Measurements from ENCODE around the gene SGMS2. TPM values are rescaled to one million over a fixed set of nuclear protein-coding genes. Genes with fewer than 3 reads are reported as not detected.
A peak's percentile ranks its signal among the peaks of the same experiment; 100 is the strongest.

The SGMS2 gene
- total RNA-seq, 1 donor from 2014 or later: 66.9 TPM

- no peak for DNase-seq
Measured at GRCh38 chr4:107831140-107831539, 6.4 kb downstream of the SGMS2 start.

DNA sequence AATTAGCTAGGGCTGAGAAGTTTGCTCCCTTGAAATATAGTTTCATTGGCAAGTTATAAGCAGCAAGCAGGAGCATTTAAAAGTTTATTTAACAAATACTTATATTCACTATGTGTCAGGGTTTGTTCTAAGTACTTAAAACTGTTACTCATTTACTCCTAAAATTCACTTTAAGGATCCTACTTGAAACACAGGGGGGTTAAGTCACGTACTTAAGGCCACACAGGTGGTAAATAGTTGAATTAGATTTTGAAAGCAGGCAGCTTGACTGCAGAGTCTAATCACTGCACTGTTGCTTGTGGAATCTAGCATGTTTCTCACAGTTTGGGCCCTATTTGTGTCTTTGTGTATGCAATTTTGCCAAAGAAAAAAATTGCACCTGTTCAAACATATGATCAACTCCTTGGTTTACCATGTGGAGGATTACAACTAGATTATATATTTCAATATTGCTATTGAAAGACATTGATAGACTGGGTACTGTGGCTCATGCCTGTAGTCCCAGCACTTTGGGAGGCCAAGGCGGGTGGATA lies 7.6 kb downstream of the SGMS2 start:
- no peak for DNase-seq

DNA sequence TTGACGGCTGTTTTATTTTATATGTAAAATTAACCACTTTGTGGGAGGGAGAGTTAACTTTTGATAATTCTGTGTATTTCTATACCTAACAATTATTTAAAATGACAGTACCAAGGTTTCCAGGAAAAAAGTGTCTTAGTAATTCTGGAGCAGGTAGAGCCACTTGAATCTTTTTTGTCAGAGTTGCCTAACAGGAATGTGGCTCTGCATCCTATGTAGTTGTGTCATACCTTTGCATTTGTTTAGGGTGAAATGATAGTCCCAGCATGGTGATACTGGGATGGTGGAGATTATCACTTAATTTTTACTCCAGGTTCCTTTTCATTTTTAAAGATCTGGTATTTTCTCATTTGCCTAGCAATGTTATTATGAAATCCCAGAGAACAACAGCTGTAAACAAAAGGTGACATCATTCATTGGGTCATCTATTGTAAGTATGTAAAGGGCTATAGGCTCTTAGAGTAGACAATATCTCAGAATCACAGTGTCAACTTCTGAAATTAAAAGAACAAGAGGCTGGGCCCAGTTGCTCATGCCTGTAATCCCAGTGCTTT lies 9.6 kb downstream of the SGMS2 start:
- no peak for DNase-seq

DNA sequence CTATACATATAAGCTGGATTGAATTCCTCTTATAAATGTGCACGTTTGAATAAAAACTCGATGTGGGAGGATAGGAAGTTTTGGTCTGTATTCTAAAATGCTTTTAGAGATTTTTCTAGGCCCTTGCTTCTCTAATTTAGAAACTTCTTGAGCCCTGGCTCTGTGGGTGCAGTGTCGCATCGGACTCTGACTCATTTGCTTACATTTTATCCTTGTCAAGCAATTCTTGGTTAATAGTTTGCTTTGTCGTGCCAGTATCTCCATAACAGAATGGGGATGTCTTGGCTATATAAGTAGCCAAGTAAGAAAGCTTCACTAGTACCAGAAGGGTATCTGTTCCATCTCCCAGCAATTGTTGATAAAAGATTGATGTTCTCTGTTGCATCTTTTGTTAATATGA lies 10.7 kb downstream of the SGMS2 start:
- DNase-seq: no peak

DNA sequence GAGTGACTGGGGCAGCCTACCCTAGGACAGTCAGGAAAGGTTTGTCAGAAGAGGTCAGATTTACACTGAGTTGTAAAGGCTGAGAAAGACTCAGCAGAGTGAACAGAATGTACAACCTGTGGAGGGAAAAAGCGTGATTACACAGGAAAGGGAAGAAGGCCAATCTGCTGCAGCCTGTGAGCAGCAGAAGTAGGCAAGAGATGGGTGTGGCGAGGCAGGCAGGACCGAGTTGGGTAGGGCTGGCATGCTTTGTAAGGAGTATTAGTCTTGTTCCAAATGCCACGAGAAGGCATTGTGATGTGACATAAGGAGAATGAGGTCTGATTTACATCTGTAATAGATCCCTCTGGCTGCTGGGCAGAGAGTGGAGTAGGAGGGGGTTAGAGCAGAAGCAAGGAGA lies 12.6 kb downstream of the SGMS2 start:
- no peak for DNase-seq

DNA sequence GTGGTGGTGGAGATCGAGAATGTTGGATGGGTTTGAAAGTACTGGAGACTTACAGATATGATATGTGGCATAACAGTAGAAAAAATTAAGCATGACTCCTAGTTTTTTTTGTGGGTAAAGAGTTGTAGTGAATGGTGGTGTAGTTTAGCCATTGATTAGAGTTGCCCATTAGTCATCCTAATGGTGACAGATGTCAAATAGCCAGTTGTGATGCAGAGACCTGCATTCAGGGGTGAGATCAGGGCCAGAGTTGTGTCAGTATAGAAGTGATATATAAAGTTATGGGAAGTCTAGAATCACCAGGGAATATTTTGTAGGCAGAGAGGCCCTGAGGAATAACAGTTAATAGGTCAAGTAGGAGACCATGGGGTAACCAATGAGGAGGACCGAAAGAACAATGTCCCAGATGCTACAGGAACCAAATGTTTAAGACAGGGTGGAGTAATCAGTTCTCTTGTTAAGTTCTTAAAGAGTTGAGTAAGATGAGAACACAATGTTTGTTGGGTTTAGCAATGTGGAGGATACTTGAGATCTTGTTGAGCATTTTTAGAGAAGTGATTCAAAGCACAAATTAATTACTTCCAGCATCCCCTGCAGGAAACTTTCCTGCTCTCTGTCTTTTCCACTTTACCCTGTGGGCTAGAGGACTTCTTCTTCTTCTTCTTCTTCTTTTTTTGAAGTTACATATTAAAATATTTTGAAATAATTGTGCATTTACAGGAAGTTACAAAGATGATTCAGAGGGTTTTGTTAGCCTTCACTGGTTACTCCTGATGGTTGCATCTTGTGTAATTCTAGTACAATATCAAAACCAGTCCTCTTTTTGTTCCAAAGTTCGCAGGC lies 13.3 kb downstream of the SGMS2 start:
- DNase-seq: no peak

DNA sequence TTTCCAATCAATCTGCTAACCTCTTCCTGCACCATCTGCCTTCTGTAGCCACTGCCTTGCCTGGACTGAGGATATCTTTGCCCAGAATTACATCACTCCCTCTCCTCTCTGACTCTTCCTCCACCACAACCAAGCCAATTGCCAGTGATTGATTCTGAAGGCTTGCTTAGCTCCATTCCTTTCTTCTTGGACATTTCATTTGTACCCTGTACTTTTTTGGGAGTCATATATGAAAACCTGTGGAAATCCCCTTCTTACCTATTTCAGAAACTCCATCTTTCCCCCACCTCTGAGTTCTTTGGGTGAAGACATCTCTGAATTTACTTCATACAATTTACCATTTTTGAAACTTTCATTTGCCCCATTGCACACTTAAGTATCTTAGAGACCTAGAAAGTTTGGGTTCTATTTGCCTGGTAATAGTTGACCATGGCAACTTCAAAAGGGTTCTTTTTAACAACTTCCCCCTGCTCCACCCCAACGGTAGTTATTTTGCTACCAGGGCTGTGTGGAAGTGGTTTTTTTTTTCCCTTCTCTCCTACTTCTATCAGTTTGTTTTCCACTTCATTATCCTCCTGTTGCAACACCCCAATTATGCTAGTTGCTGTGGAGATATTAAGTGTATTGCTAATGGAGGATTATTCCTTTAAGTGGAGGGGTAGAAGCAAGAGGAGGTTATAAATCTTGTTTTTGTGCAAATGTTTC lies 14.3 kb downstream of the SGMS2 start:
- DNase-seq: peak; percentile 24

DNA sequence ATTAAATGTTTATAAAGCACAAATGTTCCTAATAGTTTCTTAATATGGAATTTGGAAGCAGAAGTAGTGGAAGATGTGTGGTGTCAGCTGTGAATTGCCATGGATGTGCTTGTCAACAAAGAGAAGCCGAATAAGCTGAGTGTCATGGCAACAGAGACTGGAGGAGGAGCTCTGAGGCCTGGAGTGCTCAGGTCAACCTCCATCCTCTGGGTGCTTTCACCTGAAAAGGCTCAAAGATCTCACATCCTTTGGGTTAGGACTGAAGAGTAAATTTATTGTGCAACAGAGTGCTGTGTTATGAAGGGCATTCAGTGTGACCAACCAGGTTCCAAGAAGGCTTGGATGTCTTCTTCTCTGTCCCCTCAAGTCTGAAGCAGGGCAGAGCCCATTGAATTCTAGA lies 18.7 kb downstream of the SGMS2 start:
- DNase-seq: no peak

- no peak for DNase-seq
Measured at GRCh38 chr4:107845681-107846080, 20.9 kb downstream of the SGMS2 start.

DNA sequence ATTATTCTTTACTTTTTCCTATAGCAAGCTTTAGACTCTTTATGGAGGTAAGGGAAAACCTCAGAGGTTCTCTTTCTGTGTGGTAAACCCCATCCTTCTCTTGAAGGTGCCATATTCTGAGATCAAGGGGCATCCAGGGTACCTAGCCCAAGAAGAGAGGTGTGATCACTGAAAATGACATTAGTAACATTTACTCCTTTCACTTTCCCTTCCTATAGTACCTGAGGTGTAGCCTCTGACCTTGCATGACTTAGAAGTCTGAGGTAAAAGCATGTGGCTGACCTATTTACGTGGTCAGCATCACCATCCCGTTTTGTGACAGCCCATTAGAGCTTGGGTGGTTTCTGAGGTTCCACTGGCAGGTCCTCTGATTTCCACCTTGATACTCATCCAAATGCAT lies 25.7 kb downstream of the SGMS2 start:
- DNase-seq: no peak

DNA sequence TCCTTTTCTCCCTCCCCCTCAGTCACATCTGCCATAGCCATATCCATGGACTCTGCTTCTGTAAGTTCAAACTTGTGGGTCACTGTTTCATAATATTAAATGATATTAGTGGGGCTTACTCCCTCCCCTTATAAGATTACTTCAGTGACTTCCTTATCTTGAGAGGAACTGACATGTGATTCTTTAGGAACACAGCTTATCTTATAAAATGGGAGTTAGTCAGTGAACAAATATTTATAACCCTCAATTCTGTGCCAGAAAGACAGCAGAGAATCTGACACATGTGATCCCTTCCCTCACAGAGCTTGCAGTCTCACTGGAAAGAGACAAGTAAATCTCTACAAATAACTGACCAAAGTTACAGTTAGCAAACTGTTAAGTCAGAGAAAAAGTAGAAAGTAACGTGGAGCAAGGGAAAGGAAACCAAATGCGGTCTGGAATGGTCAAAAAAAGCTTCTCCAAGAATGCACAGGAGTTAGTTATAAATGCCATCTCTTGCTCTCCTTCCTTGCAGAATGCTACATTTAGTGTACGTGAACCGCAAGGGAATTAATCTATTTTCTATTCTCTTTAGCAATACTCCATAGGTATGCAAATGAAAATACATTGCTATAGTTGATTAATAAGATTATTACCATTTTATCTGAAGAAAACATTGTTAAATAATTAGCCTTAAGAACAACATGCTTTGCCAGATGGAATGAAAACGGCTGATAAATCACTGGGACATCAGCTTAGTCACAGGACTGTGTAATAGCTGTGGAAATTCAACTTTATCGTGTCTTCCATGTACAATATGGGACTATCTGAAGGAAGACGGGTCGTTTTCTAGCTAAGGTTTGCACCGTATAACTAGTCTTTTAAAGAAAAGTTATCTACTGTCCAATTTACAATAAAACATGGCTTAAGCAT lies 29.0 kb downstream of the SGMS2 start:
- DNase-seq: peak; percentile 54

DNA sequence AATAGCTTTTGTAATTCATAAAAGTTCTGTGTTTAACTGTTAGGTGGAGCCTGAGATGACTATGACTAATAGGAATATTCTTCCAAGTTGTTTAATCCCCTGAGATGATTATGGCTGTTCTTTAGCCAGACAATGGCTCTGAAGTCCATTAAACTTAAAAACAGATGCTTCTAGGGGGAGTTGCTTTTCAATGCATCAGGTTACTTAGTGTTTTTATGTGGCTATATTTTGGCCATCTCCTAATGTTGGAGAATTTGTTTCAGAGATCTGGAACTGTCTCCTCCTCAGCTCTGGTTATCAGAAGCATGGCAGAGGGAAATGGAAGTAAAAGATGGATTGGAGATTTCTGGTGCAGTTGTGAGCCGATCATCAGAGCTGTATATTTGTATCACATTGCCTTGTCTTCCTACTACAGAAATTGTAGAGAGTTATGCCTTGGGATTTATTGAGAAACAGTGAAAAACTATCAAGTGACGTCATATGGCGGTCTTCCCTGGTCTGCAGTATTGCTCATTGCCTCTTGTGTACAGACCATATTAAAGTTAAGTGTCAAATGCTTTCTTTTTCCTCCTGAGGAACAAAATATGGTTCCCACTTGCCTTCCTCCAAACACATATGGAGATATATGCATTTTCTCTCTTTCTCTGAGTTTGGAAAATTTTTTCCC lies 29.8 kb downstream of the SGMS2 start:
- peak; percentile 53 for DNase-seq

- DNase-seq: no peak
Measured at GRCh38 chr4:107855723-107856122, 31.0 kb downstream of the SGMS2 start.

DNA sequence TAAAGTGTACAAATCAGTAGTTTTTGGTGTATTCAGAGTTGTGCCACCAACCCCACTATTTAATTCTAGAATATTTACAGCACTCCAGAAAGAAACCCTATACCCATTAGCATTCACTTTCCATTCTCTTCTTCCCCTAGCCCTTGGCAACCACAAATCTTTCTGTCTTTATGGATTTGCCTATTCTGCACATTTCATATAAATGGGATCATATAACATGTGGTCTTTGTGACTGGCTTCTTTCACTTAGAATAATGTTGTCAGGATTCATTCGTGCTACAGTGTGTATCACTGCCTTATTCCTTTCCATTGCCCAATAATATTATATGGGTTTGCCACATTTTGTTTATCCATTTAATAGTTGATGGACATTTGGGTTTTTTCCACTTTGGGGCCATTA lies 32.2 kb downstream of the SGMS2 start:
- no peak for DNase-seq

GRCh38 chr4:107857741-107858140 lies 33.0 kb downstream of the SGMS2 start:
- no peak for DNase-seq

- DNase-seq: no peak
Measured at GRCh38 chr4:107858158-107858742, 33.5 kb downstream of the SGMS2 start.

DNA sequence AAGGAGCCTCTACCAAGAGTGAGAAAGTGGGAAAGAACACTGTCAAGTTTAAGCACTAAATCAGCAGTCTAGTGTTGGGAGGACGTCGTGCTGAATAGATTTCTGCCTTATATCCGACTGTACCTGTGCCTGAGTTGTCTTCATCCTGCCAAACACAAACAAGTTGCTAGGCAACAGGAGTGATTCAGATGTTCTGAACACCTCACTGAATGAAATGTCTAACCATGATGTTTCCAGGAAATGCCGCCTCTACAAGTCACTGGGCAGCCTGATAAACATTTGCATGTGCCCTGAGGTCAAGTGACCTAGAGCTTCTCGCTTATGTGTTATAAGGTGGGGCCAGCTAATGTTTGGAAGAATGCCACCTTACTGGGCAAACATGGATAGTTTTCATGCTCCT lies 37.9 kb downstream of the SGMS2 start:
- peak; percentile 96 for DNase-seq

DNA sequence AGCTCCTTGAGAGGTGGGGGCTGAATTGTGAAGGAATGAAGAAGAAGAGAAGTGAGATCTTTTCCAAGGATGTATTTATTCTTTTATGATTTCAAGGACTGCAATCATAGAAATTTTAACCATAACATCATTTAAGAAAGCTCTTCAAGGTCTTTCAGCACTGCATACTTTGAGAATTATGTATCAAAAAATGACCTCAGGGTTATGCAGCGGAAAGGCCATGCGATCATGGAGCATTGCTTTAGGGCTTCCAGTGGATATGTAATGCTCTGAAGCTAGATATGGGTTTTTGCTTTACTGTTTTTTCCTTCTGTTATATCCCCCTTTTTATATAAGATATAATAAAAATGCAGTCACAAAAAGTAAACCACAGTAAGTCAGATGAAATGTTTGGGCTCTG lies 38.7 kb downstream of the SGMS2 start:
- DNase-seq: peak; percentile 26

GRCh38 chr4:107863850-107864371 lies 39.2 kb downstream of the SGMS2 start:
- DNase-seq: peak; percentile 80

DNA sequence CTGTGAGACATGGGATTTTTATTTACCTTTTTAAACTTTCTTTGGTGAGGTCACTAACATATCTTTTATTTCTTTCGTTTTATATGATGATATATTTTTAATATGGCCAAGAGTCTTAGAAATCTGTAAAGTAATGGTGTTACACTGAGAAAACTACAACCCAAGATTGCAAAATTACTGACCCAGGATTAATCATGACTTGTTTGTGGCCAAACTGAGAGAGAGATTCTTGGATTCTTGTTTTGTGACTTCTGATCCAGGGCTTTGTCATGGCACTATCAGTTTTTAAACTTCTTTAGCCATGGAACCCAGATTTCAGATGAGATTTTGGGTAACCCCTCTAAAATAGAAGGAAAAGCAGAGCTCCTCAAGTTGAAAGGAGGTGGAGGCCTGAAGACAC lies 42.0 kb downstream of the SGMS2 start:
- no peak for DNase-seq

- peak; percentile 53 for DNase-seq
Measured at GRCh38 chr4:107870236-107870635, 45.5 kb downstream of the SGMS2 start.

All from dermis blood vessel endothelial cell (primary cell).